Natural killer cell treated with Interleukin-12 subunit alpha and Interleukin-12 subunit beta and Interleukin-15 and Interleukin-18, amount 100 ng/mL, for 72 hours (primary cell): ENCODE data around the gene PICK1. TPM values are rescaled to one million over a fixed set of nuclear protein-coding genes. Genes with fewer than 3 reads are reported as not detected.
"Not testable (repeated sequence)": the region's sequence is repeated elsewhere in the genome, so short reads cannot be mapped to it uniquely, and the experiment has no call there.

ENCODE experiments used
- ATAC-seq, 2 donors: fragments of 150-1000 bp; cut with Tn5 transposase in 1 of 2; sonication (Bioruptor Pico), chemical (Tn5 transposase) in 1 of 2; 2 replicates each; pipeline ENCODE4 v1.10.0; 2021
- DNase-seq: peaks from one replicate; pipeline ENCODE4 v3.0.0; 2022; ENCODE audit warnings: low spot score
- H3K27ac Mint-ChIP-seq, 2 donors: 1 replicate in 1 of 2; 2 replicates in 1 of 2; pipeline ENCODE4 v1.8.0; 2022; ENCODE audit warnings: mixed read lengths in 2 of 2, mild to moderate bottlenecking in 1 of 2, moderate library complexity in 1 of 2
- H3K27me3 Mint-ChIP-seq, 2 donors: 1 replicate in 1 of 2; 2 replicates in 1 of 2; pipeline ENCODE4 v1.8.0; 2022; ENCODE audit warnings: mixed read lengths in 2 of 2
- H3K36me3 Mint-ChIP-seq: one replicate; pipeline ENCODE4 v1.8.0; 2022; ENCODE audit warnings: mixed read lengths
- H3K4me1 Mint-ChIP-seq, 2 donors: 1 replicate in 1 of 2; 2 replicates in 1 of 2; pipeline ENCODE4 v1.8.0; 2022; ENCODE audit warnings: low read depth in 2 of 2, mixed read lengths in 2 of 2, mild to moderate bottlenecking in 1 of 2
- H3K4me3 Mint-ChIP-seq: one replicate; pipeline ENCODE4 v1.8.0; 2022; ENCODE audit warnings: mixed read lengths
- H3K9me3 Mint-ChIP-seq: 2 replicates; pipeline ENCODE4 v1.8.0; 2022; ENCODE audit warnings: mixed read lengths
- total RNA-seq, 2 donors: library from RNA; stranded (reverse); gene quantifications; one replicate each; pipeline ENCODE4 v1.2.3, GENCODE V29; 2022

PICK1 gene
- total RNA-seq, 2 donors from 2014 or later, result 14.8 to 18.8 TPM

GRCh38 chr22:38035530-38035885 lies 21.7 kb upstream of the PICK1 start:
- no peaks in the 10 kb centered on the region for H3K27me3 Mint-ChIP-seq
- no peak overlapping the region for H3K27ac Mint-ChIP-seq
- ATAC-seq (no peak), DNase-seq (no peak)
- H3K9me3 Mint-ChIP-seq, result no peaks in the 10 kb centered on the region
- peaks cover 0 to 3% of the 10 kb centered on the region in 2 donors for H3K4me1 Mint-ChIP-seq
- H3K36me3 Mint-ChIP-seq, result no peaks in the 10 kb centered on the region
- H3K4me3 Mint-ChIP-seq, result no peak overlapping the region

GRCh38 chr22:38036392-38037062 lies 20.7 kb upstream of the PICK1 start:
- Mint-ChIP-seq H3K4me1 (peaks cover 4 to 13% of the 10 kb centered on the region in 2 donors), H3K4me3 (no peak overlapping the region), H3K9me3 (no peaks in the 10 kb centered on the region), H3K27me3 (no peaks in the 10 kb centered on the region), H3K27ac (no peak overlapping the region), H3K36me3 (no peaks in the 10 kb centered on the region)
- ATAC-seq, result no peak
- DNase-seq, result no peak

- H3K36me3 Mint-ChIP-seq, H3K4me3 Mint-ChIP-seq, H3K9me3 Mint-ChIP-seq, H3K27ac Mint-ChIP-seq, DNase-seq, ATAC-seq, H3K27me3 Mint-ChIP-seq: not testable (repeated sequence)
- H3K4me1 Mint-ChIP-seq, result peaks cover 8 to 20% of the 10 kb centered on the region in 2 donors
These were observed 19.6 kb upstream of the PICK1 start for GRCh38 chr22:38037367-38038150.

GRCh38 chr22:38038426-38038825 lies 18.8 kb upstream of the PICK1 start:
- Mint-ChIP-seq H3K4me3 (no peak overlapping the region), H3K4me1 (peaks cover 8 to 20% of the 10 kb centered on the region in 2 donors), H3K27ac (no peak overlapping the region), H3K27me3 (no peaks in the 10 kb centered on the region), H3K9me3 (no peaks in the 10 kb centered on the region), H3K36me3 (no peaks in the 10 kb centered on the region)
- ATAC-seq, result no peak
- no peak for DNase-seq

GRCh38 chr22:38038890-38039812 lies 18.1 kb upstream of the PICK1 start:
- H3K4me1 Mint-ChIP-seq, result peaks cover 8 to 18% of the 10 kb centered on the region in 2 donors
- no peaks in the 10 kb centered on the region for H3K36me3 Mint-ChIP-seq
- DNase-seq, result no peak
- no peak overlapping the region for H3K4me3 Mint-ChIP-seq
- H3K27me3 Mint-ChIP-seq, result no peaks in the 10 kb centered on the region
- no peak overlapping the region for H3K27ac Mint-ChIP-seq
- H3K9me3 Mint-ChIP-seq, result no peaks in the 10 kb centered on the region
- no peak for ATAC-seq

GRCh38 chr22:38040953-38041759 lies 16.0 kb upstream of the PICK1 start:
- no peak for DNase-seq
- no peak for ATAC-seq
- H3K36me3 Mint-ChIP-seq, result no peaks in the 10 kb centered on the region
- peaks cover 8 to 17% of the 10 kb centered on the region in 2 donors for H3K4me1 Mint-ChIP-seq
- no peaks in the 10 kb centered on the region for H3K9me3 Mint-ChIP-seq
- no peak overlapping the region for H3K4me3 Mint-ChIP-seq
- H3K27me3 Mint-ChIP-seq, result no peaks in the 10 kb centered on the region
- peak overlapping the region in 1 of 2 donors; percentile 49 for H3K27ac Mint-ChIP-seq

- no peak for DNase-seq
These were observed 15.3 kb upstream of the PICK1 start for GRCh38 chr22:38041760-38042487.

GRCh38 chr22:38042488-38042790 lies 14.8 kb upstream of the PICK1 start:
- DNase-seq (no peak), ATAC-seq (no peak)
- Mint-ChIP-seq H3K27ac (no peak overlapping the region), H3K4me1 (peaks cover 8 to 17% of the 10 kb centered on the region in 2 donors), H3K36me3 (no peaks in the 10 kb centered on the region), H3K9me3 (no peaks in the 10 kb centered on the region), H3K4me3 (no peak overlapping the region), H3K27me3 (no peaks in the 10 kb centered on the region)

More at GRCh38 chr22:38041760-38042487, 15.3 kb upstream of the PICK1 start:
- Mint-ChIP-seq H3K36me3 (no peaks in the 10 kb centered on the region), H3K27me3 (no peaks in the 10 kb centered on the region), H3K4me3 (no peak overlapping the region), H3K9me3 (no peaks in the 10 kb centered on the region), H3K4me1 (peaks cover 8 to 17% of the 10 kb centered on the region in 2 donors), H3K27ac (no peak overlapping the region)
- ATAC-seq, result peak in 1 of 2 donors; percentile 41

GRCh38 chr22:38043151-38044039 lies 13.8 kb upstream of the PICK1 start:
- Mint-ChIP-seq H3K27ac (no peak overlapping the region), H3K27me3 (no peaks in the 10 kb centered on the region), H3K36me3 (no peaks in the 10 kb centered on the region), H3K9me3 (no peaks in the 10 kb centered on the region), H3K4me3 (no peak overlapping the region), H3K4me1 (peaks cover 8 to 17% of the 10 kb centered on the region in 2 donors)
- ATAC-seq (no peak), DNase-seq (no peak)

GRCh38 chr22:38046070-38046748 lies 11.0 kb upstream of the PICK1 start:
- DNase-seq (no peak), ATAC-seq (no peak)
- Mint-ChIP-seq H3K36me3 (no peaks in the 10 kb centered on the region), H3K9me3 (no peaks in the 10 kb centered on the region), H3K4me3 (no peak overlapping the region), H3K27me3 (no peaks in the 10 kb centered on the region), H3K27ac (no peak overlapping the region), H3K4me1 (peaks cover 7 to 10% of the 10 kb centered on the region in 2 donors)

- ATAC-seq, result no peak
- Mint-ChIP-seq H3K4me1 (peaks cover 0 to 4% of the 10 kb centered on the region in 2 donors), H3K36me3 (no peaks in the 10 kb centered on the region)
These were observed 7.2 kb upstream of the PICK1 start for GRCh38 chr22:38049812-38050619.

More at GRCh38 chr22:38049812-38050619, 7.2 kb upstream of the PICK1 start:
- Mint-ChIP-seq H3K9me3 (no peaks in the 10 kb centered on the region), H3K4me3 (no peak overlapping the region), H3K27me3 (no peaks in the 10 kb centered on the region), H3K27ac (no peak overlapping the region)
- no peak for DNase-seq
